SIG-M5 (cell line): ENCODE data around the gene LRRC32.
"Not testable (repeated sequence)": the region's sequence is repeated elsewhere in the genome, so short reads cannot be mapped to it uniquely, and the experiment has no call there.

ENCODE experiments used
- DNase-seq: peaks from one replicate; lab custom pipeline; 2025; lab: John Stamatoyannopoulos, UW

LRRC32 gene

GRCh38 chr11:76612226-76612625 lies 58.3 kb downstream of the LRRC32 start:
- DNase-seq = no peak

- DNase-seq = no peak
Measured at GRCh38 chr11:76610871-76611475, 59.6 kb downstream of the LRRC32 start.

- no peak for DNase-seq
Measured at GRCh38 chr11:76610371-76610770, 60.2 kb downstream of the LRRC32 start.

GRCh38 chr11:76609736-76610370 lies 60.7 kb downstream of the LRRC32 start:
- DNase-seq = no peak

- DNase-seq = not testable (repeated sequence)
Measured at GRCh38 chr11:76608879-76609460, 61.6 kb downstream of the LRRC32 start.

- not testable (repeated sequence) for DNase-seq
Measured at GRCh38 chr11:76608228-76608627, 62.3 kb downstream of the LRRC32 start.
